CD4-positive, alpha-beta T cell treated with Interferon gamma for 1 hour (primary cell): ENCODE measurements around the gene ATP6V0D1.

ENCODE experiments used
- DNase-seq: peaks from one replicate; pipeline ENCODE4 v3.0.0-alpha.2; 2020

ATP6V0D1 gene

DNA sequence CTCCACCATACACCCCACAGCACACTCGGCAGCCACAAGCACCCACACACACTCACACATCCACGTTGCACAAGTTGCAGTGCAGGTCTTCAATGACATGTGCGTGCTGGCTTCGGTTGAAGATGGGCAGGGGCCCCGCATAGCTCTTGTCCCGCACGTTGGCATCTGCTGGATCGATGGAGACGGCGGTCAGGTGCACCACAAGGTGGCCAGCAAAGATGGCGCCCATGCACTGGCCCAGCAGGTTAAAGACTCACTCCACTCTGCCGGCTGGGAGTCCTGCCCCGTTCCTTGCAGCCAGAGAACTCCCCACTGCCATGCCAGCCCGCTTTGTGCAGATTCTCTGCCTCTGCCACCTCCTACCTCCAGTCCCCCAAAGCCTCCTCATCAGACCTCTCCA, 80.1 kb downstream of the ATP6V0D1 start:
- no peak for DNase-seq

DNA sequence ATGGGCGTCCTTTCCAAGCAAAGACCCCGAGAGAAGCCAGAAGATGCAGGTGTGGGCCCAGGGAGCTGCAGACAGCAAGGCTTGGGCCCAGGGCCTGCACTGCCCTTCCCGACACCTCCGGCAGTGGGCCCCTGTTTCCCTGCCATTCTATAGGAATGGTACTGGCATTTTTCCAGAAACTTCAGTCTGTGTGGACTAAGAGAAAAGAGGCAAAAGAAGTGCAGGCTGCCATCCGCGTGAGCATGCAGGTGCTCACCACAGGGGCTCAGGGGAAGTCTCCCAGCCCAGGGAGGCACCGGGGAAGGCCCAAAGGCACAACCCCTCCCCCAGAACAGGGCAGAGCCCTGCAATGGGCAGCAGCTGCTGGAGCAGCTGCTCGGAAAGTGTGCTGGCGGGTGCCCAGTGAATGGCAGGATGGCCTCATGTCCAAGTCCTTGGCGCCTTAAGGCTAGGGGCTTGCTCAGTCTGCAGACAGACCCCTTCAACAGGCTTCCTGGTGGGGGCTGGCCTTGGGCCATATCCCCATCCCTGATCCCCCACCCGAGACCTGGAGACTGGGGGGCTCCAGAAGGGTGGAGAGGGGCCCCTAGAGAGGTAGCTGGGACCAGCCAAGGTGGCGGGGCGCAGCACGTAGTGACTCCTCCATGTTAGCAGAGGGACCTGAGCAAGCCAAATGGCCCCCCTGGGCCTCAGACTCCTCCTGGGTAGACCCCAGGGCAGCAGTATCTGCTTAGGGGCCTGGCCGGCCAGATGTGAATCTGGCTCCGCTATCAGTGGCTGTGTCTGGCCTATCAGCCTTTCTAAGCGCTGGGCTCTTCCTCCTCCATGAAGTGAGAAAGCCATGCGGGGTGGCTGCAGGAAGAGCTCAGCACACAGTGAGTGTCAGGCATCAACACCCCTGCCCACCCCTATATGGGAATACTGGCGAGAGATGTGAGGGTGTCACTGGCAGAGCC, 80.9 kb downstream of the ATP6V0D1 start:
- no peak for DNase-seq

DNA sequence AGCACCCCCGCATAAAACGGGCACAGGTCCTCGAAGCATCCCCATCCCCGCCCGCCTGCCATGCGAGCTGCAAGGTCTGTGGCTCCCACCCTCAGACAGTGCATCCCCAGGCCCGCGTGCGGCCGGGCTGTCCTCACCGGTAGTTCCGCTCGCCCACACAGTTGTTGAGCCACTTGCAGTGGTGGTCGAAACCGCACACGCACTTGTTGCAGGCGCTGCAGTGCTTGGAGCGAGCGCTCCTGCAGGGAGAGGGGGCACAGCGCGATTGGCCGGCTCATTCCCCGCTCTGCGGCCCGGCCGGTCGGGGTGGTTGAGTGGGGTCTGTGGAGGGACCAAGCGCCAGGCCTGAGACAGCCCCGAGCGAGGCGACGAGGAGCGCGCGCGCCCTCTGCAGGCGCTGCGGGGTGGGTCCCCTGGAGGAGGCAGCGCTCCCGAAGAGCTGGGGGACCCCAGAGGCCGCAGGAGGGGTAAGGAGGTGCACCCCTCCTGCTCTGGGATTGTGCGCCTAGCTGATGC, 81.7 kb downstream of the ATP6V0D1 start:
- DNase-seq: peak; percentile 39

DNA sequence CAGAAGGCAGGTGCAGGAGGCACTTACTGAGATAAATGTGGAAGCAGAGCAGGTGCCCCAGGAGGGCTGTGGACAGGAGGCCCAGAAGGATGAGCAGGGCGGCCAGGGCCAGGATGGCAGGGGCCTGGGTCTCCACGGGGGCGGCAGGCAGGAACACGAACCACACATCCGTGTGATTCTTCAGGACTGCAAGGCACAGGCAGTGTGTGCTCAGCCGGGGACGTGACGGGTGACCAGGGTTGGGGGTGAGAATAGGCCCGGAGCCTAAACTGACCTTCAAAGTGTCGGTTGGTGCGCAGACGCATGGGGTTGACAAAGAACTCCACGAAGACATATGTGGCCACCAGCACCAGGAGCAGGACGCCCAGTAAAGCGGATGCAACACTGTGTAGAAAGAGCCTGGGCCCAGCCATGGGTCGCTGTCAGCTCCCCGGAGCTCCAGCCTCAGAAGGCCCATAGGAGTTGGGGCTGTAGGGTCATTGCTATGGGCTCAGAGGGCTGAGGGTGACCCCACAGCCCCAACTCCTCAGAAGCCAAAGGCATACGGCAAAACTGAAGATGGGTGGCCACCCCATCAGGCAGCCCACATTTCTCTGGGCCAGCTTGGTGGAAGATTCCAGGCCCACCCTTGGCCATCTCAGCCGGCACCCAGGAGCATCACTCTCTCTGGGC, 82.3 kb downstream of the ATP6V0D1 start:
- no peak for DNase-seq

DNA sequence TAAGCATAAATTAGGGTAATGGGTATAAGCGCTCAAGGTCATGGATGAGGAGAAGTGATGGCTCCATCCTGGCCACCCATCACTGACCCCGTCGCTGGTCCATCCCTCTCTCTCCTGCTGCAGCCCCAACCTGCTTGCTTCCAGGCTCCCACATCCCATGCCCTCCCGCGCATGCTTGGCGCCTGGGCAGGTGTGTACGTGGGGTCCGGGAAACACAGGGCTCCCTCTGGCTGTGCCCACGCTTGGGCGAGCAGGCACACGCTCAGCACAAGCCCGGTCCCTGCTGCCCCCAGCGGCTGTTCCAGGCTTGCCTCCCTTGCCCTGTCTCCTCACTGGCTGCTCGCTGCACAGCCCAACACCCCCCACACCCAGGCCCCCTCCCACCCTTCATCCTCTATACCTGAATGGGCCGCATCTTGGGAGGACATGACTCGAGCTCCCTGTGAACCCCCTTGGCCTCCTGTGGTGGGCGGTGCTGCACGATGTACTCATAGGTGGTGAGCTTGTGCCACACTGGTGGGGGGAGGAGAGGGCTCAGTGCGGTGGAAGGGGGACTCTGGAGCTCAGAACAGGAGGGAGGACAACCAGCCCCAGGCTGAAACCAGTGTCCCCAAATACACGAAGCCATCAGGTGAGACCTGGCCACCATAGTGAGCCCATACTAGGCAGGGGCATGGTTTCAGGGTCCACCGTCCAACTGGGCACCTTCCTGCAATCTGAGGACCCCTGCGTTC, 83.0 kb downstream of the ATP6V0D1 start:
- DNase-seq: no peak

DNA sequence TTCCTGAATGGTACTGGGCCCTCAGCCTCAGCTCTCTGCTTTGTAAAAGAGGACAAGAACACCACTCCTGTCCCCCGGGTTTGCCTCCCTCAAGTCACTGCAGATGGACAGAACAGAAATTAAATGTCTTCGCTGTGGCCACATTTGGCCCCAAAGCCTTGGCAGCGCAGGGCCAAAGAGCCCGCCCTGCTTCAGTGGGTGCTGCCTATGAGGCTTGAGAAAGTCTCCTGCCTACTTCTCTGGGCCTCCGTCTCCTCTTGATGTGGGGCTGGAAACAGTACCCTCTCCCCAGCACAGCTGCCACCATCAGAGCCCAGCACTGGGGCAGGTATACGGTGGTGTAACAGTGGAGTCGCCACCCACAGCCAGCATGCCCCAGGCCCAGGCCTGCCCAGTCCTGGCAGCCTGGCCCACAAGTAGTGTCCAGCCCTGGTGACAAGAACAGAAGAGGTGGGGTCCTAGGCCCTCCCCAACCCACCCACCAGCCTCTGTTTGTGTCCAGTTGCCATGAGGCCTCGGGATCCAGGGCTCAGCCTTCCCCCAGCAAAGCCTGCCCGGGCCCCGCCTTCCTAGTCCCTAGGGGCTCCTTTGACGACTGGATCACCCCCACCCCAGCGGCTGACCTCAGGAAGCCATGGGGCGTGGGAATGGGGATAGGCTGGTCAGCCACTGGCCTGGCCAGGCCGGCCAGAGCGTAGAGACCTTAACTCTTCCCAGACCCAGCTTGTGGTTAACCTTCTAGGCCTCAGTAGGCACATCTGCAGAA, 83.7 kb downstream of the ATP6V0D1 start:
- DNase-seq: no peak

DNA sequence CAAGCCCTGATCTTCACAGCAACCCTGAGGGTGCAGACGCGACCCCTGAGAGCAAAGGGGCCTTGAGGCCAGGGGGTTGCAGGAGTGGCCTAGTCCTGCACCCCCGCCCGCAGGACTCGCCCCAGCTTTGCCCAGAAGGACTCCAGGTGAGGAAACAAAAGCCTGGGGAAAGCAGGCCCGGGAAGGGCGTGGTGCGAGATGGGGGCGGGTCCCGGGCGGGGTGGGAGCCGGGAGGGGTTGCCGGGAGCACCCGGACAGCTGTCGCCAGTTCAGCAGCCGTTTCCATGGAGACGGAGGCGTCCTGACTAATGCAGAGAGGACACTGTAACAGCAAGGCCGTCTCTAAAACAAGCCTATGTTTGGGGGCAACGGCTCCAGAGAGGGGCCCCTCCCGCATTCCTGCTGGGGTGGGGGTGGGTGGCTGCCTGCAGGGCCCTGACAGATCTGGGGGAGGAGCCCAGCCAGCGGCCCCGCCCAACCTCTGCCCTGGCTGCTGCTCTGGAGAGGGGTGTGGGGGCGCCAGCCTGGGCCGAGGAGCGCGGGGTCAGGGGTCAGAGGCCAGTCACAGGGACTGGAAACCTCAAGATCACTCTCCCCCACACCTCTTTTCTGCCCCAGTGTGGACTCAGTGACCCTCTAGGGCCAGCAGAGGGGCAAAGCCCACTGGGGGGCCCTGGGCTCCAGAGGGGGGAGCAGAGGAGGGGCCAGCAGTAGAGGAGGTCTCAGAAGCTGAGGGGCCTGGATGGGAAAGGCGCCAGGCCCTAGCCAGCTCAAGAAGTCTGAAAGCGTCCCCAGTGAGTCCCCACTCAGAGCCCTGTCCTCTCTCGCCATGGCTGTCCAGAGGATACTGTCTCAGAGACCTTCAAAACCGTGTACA, 84.6 kb downstream of the ATP6V0D1 start:
- peak; percentile 27 for DNase-seq

DNA sequence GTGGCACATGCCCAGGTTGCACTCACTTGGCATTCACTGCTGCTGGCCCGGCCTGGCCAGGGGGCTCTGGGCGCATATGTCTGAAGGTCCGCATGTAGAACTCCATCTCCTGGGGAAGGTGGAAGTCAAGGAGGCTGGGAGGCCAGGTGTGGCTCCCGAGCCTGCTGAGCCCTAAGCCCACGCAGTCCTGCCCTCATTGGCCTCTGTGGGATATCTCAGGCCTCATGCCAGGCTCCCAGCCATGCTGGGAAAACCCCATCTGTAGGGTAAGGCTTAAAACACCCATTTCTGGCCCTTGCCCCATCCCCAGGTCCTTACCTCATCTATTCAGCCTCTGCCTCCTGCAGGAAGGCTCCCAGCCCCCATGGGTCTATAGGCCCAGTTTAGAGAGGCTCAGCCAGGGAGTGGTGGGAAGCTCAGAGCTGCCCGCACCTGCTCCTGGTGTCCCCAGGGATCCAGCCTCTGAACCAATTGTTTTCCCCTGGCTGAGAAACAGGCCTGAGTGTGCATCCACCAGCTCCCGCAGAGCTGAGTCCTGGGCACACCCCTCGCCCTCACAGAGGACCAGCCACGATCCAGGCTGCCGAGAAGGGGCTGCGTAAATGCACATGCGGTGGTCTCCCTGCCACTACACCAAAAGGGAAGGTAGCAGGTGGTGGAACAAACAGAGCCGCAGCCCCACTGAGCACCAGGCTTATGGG, 85.3 kb downstream of the ATP6V0D1 start:
- DNase-seq: no peak

DNA sequence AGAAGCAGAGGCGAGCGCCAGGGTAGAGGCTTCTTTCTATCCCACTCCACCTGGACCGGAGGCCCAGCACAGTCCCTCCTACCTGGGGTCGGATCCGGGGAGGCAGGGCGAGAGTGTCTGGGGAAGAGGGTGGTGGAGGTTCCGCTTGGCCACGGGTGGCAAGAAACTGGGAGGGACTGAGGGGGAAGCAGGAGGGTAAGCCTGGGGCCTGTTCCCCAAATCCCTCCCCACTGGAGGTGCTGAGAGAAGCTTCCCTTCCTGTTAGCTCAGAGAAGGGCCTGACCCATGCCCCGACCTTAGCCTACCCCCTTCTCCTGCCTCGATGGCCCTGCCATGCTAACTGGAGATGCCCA, 85.9 kb downstream of the ATP6V0D1 start:
- DNase-seq: peak; percentile 19

DNA sequence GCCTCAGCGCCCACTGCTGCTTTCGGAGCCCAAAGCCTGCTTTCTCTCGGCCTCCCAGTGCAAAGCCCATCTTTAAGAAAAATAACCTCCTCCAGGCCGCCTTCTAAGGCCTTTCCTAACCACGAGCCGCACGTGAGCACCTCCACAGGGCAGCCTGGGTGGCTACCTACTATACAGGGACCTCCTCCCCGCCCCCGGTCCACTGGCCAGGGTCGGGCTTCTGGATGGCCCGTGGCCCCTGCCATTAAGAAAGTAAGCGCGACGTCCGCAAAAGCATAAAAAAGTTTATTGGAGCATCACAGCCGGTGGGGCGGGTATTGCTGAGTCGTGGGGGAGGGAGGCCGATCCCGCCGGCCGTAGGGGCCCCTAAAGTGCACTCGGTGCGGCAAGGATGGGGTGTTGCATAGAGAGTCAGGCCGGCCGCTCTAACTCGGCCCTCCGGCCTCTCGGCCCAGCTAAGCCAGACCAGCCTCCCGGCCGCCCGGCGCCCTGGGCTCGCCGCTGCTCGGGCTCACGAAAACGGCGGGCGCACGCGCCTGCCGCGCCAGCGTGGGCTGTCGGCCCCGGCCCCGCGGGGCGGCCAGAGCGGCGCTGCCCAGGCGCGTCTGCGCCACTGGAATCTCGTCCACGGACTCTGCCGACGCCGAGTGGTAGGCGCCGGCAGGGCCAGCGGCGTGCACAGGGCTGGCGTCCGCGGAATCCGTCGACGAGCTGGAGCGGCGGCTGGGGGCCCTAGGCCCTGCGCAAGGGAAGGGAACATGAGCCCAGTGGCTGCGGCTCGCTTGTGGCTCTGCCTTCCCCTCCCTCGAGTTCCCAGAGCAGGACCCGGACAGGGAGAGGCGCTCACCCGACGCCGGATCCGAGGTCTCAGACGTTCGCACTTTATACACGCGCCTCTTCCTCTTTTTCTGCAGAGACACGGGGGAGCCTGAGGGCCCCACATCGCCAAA, 86.5 kb downstream of the ATP6V0D1 start:
- peak; percentile 36 for DNase-seq

DNA sequence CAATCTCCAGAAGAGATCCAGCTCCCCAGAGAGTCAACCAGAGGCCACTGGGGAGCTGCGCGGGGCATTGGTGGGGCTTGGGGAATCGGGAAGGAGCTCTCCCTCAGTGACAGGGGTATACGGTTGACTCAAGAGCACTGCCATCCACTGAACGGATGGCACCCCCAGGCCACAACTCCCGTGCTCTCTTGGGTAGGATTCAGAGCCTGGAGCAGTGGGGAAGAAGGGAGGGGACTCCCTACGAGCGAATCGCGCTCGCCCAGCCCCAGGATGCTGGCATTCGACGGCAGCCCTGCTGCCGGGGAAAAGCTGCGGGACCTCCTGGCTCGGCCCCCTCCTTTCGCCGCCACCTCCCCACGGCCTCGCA, 87.2 kb downstream of the ATP6V0D1 start:
- DNase-seq: no peak

DNA sequence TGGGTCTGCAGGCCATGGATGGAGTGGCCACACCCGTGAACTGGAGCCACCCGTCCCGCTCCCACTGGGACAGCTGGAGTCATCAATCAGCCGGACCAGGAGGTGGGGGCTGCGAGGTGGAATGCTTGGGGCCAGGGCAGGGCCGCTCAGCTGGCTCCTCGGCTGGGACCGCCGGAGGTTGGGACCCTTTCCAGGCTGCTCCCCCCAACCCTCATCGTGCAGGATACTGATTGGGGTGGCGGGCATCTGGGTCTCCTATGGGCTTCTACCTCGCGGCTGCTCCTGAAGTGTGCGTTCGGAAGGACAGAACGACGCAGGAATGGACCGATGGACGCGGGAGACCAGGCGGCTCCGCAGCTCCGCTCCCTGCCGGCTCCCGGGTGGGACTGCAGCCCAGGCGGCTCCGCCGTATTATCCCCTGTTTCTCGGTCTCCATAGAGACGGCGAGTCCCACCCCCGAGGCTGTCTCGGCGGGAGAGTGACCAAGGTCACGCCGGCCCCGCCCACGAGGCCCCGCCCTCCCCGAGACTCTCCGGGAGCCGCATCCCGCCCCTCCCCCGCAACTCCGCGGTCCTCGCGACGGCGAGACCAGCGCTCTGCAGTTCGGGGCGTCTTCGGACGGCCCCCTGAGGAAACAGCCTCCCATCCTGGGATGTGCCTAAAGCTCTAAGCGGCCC, 87.7 kb downstream of the ATP6V0D1 start, which contains the start of gene TPPP3:
TSS of gene TPPP3 (minus strand) at position 388 of the 677 bp plus-strand sequence. CDS start 2,387 bp downstream, outside the sequence.
- DNase-seq: peak; percentile 79

DNA sequence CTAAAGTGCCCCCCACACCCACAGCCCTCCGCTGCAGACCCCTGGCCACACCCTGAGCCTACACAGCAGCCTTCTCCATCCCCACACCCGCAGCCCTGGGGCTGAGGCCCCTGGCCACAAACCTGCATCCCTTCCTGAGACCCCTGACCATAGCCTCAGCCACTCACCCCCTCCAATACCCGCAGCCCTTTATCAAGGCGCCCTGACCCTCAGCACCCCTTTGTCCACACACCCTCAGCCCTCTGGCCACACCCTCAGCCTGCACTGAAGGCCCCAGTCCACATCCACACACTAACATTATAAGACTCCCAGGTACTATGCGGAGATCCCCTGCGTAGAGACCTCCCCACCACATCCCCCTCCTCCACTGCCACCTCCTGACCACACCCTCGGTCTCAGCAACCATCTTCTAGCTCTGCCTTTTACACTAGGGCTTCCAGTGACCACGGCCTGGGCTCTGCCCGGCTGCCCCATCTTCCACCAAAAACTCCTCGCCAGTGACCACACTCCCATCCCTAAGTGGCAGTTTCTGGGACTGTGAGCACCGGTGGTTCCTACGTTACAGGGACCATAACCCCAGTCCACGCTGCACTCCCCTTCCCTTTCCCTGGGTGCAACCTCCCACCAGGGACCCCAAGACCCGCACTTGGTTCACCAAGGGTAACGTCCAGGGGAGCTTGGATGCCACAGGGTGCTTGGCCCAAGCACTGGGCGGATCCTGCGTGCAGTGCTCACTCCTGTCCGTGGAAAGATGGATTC, 88.5 kb downstream of the ATP6V0D1 start:
- DNase-seq: no peak

DNA sequence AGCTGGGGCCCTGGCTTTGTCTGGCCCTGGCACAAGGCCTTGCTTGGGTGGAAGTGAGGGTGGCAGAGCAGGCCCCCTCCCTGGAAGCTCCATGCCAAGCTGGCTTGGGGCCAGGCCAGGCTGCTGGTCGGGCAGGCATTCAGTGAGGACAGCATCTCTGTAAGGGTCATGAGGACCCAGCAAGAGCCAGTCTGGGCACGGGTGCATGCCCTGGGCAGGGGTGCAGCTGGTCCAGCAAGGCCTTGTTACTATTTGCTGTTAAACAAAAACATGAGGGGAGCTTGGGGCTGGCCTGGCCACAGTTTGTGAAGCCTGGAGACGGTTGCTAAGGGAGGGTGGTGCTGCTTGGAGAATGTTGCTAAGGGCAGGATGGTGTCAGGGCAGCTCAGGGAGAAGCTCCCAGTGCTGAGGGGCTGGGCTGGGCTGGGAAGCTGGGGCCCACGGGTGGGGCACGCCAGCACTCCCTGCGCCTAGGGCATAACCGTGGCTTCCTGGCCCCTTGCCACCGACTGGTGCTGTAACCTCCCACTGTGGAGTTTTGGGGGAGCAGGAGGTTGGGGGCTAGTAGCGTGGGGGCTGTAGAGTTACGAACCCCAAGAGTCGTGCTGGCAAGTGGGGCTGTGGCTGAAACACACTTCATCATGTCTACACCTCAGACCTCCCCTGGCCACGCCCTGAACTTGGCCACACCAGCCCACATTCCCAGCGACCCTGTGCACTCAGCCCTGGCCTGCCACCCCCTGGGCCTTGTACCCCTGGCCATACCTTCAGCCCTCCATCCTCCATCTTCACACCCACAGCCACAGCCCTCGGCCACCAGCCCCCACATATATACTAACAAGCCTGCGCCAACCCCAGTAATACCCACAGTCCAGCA, 89.3 kb downstream of the ATP6V0D1 start:
- DNase-seq: no peak

DNA sequence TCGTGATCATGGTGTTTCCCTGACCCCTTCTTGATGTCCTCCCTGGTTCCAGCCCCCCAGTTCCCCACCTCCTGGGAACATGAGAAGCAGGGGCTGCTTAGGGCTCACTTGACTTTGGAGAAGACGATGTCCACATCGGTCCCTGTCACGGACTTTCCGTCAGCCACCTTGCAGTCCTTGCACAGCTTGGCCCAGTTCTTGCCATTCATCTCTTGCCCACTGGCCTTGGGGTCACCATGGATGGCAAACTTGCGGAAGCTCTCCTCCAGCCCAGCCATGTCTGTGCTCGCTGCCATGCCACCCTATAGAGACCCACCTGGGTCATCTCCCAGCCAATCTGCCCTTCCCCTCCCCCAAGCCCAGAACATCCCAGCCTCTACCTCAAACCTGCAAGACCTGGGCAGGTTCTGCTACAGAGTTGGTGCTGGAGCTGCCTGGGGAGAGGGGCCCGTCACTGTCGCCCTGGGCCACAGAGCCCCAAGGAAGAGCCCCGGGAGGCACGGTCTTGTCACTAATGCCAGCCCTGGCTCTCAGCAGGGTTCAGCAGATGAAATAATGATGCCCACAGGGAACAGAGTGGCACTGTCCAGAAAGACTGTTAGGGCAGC, 90.0 kb downstream of the ATP6V0D1 start:
- no peak for DNase-seq
